ENCODE data around the gene CABP1. TPM values are rescaled to one million over a fixed set of nuclear protein-coding genes. Genes with fewer than 3 reads are reported as not detected.

The CABP1 gene
- total and polyA plus RNA-seq, 9 of the 15 experiments (the other 6 are each of a cell fraction or from before 2014, with no cell fraction given), result not detected

- TF ChIP-seq VEZF1 (CRISPR knock-in tag; IDR thresholded peaks at IDR 0.05), result peak; percentile 74; the same call in 1 of the 2 replicates
- TF ChIP-seq PHF8 (IDR thresholded peaks at IDR 0.05; ENCODE audit: borderline replicate concordance, low read length), result peak; percentile 79
- TF ChIP-seq CREB1 (IDR thresholded peaks at IDR 0.05), result no peak
- peak; percentile 74 for TF ChIP-seq CREB1 (CRISPR knock-in tag; IDR thresholded peaks at IDR 0.05)
- TF ChIP-seq NEUROD1 (IDR thresholded peaks at IDR 0.05; ENCODE audit: borderline replicate concordance, low read depth, low read length, partially characterized antibody), result peak; percentile 54
- TF ChIP-seq FOS (IDR thresholded peaks at IDR 0.05; ENCODE audit: extremely low read depth, insufficient read length), result peak; percentile 62
- TF ChIP-seq NONO (IDR thresholded peaks at IDR 0.05; ENCODE audit: low read depth in 2 of 2, low read length in 1 of 2), result peak in 1 of 2 experiments; percentile 97; a peak in 2 of 4 replicates
- 0 out of 2 replicates have a peak, but pooled peaks have one; percentile 69 for TF ChIP-seq BMI1 (IDR thresholded peaks at IDR 0.05; ENCODE audit: low read length)
- TF ChIP-seq FOXK2 (conservative IDR thresholded peaks at IDR 0.05 in 1 of 2, IDR thresholded peaks at IDR 0.05 in 1 of 2; ENCODE audit: low read depth in 2 of 2), result peak in 1 of 2 experiments; percentile 97; a peak in 2 of 4 replicates
- TF ChIP-seq HNRNPL (IDR thresholded peaks at IDR 0.05; ENCODE audit: low read depth, low read length), result peak; percentile 70; the same call in 1 of the 2 replicates
- TF ChIP-seq ZNF57 (CRISPR knock-in tag; IDR thresholded peaks at IDR 0.05), result no peak
- TF ChIP-seq CREB3L1 (IDR thresholded peaks at IDR 0.05; ENCODE audit: borderline replicate concordance, low read depth), result peak; percentile 98
- peak; percentile 10; the same call in 1 of the 2 replicates for TF ChIP-seq SOX6 (IDR thresholded peaks at IDR 0.05)
- TF ChIP-seq, protein P1, sequence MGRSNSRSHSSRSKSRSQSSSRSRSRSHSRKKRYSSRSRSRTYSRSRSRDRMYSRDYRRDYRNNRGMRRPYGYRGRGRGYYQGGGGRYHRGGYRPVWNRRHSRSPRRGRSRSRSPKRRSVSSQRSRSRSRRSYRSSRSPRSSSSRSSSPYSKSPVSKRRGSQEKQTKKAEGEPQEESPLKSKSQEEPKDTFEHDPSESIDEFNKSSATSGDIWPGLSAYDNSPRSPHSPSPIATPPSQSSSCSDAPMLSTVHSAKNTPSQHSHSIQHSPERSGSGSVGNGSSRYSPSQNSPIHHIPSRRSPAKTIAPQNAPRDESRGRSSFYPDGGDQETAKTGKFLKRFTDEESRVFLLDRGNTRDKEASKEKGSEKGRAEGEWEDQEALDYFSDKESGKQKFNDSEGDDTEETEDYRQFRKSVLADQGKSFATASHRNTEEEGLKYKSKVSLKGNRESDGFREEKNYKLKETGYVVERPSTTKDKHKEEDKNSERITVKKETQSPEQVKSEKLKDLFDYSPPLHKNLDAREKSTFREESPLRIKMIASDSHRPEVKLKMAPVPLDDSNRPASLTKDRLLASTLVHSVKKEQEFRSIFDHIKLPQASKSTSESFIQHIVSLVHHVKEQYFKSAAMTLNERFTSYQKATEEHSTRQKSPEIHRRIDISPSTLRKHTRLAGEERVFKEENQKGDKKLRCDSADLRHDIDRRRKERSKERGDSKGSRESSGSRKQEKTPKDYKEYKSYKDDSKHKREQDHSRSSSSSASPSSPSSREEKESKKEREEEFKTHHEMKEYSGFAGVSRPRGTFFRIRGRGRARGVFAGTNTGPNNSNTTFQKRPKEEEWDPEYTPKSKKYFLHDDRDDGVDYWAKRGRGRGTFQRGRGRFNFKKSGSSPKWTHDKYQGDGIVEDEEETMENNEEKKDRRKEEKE (IDR thresholded peaks at IDR 0.05; ENCODE audit: borderline replicate concordance in 1 of 2, control insufficient read depth in 1 of 2, low read depth in 2 of 2, low read length in 1 of 2), result peak in 1 of 2 experiments; percentile 68; a peak in 1 of 4 replicates
- TF ChIP-seq RBM25 (IDR thresholded peaks at IDR 0.05; ENCODE audit: low read depth, low read length, severe bottlenecking), result peak; percentile 77
- TF ChIP-seq ZFX (CRISPR knock-in tag; IDR thresholded peaks at IDR 0.05), result peak; percentile 43
- TF ChIP-seq ATF1 (CRISPR knock-in tag; IDR thresholded peaks at IDR 0.05), result no peak
- peak; percentile 93 for TF ChIP-seq ATF1 (tag; IDR thresholded peaks at IDR 0.05)
- TF ChIP-seq RB1 (IDR thresholded peaks at IDR 0.05; ENCODE audit: low read depth), result peak; percentile 68; the same call in 1 of the 2 replicates
- TF ChIP-seq, protein P2, sequence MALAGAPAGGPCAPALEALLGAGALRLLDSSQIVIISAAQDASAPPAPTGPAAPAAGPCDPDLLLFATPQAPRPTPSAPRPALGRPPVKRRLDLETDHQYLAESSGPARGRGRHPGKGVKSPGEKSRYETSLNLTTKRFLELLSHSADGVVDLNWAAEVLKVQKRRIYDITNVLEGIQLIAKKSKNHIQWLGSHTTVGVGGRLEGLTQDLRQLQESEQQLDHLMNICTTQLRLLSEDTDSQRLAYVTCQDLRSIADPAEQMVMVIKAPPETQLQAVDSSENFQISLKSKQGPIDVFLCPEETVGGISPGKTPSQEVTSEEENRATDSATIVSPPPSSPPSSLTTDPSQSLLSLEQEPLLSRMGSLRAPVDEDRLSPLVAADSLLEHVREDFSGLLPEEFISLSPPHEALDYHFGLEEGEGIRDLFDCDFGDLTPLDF (CRISPR knock-in tag; IDR thresholded peaks at IDR 0.05), result peak; percentile 47
These were observed 45.8 kb downstream of the CABP1 start (continued) for GRCh38 chr12:120686151-120686689.
